HG03097 (cell line): Measurements from ENCODE around the gene DPAGT1.
"Not testable (repeated sequence)": the region's sequence is repeated elsewhere in the genome, so short reads cannot be mapped to it uniquely, and the experiment has no call there.

ENCODE experiments used
- ATAC-seq: cut with Tn5 transposase; IDR thresholded peaks from one replicate; pipeline ENCODE4 v1.9.1; 2021; ENCODE audit not compliant: unreplicated experiment, low FRiP score

DPAGT1 gene

DNA sequence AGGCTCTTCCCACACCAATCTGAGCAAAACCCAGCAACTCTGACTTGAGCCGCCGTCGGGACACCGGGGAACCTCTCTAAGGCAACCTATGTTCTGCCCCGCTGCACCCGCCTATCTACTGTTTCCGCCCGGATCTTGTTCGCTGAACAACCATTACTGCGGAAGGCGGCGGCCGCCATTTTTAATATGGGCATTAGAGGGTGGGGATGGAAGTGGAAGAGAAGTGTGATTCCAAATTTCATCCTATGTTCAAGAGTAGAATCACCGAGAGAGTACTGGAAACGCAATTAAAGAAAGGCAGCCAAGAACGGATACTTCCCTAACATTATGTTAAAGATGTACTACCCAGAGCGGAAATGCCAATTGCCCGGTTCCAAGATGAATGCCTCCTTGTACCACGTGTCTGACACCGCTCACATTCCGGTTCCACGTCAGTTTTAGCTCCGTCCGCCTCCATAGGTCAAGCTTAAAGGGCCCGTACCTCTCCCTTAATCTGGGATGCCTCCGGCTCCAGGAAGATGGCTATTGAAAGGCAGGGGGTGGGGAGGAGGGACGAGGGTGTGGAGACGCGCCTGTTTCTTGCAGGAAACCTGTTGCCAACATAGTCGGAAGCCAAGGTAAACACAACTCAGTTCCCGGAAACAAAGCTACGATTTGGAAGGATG is at the start of gene DPAGT1:
Gene DPAGT1, minus strand, starts transcription at position 95 of the 665 bp plus-strand sequence. CDS start 198 bp downstream, outside the sequence.
- ATAC-seq, result peak; percentile 73

DNA sequence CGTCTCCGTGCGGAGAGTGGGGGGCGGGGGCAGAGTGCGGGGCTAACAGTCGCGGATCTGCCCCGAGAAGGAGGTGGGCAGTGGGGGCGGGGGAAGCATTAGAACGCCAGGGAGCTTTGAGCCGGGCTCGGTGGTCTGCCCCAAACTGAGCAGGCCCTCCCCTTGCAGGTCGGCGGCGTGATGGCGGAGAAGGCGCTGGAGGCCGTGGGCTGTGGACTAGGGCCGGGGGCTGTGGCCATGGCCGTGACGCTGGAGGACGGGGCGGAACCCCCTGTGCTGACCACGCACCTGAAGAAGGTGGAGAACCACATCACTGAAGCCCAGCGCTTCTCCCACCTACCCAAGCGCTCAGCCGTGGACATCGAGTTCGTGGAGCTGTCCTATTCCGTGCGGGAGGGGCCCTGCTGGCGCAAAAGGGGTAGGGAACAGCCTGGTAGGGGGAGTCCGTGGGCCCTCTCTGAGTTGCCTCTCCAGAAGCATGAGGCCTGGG is 48.2 kb upstream of the DPAGT1 start:
- no peak for ATAC-seq

DNA sequence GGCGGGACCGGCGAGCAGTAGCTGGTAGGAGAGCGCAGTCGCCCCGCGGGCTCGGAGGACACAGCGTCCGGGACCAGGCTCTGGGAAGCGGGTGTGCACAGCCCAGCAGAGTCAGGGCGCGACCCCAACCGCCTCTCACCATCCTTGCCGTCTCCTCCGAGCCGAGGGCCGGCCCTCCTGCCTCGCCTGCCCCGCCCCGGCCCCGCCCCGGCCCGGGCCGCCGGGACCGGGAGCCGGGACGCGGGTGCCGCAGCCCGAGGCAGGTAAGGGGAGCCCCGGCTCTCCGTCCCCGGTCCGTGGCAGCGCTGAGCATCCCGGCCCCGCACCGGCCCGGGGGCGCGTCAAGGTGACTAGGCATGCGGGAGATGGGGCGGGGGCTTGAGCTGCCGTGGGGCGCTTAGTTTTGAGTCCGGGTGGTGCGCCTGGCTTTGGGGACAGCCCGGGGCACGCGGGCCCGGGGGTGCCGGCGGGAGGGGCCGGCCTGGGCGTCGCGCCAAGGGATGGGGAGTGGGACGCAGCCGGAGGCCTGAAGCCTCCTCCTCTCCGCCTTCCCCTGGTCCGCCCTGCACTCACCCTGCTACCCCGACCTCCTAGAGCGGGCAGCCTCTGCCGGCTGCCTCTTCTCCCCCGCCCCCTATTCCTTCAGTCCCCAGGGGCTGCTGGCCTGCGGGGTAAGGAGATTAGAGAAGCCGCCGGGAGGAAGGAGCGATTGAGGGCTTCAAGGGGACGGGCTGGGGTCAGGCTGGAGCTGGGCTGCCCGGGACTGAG is 47.5 kb upstream of the DPAGT1 start, which contains the start of gene ABCG4:
Gene ABCG4, plus strand, starts transcription at position 35 of the 768 bp plus-strand sequence. CDS start 914 bp downstream, outside the sequence.
- no peak for ATAC-seq

DNA sequence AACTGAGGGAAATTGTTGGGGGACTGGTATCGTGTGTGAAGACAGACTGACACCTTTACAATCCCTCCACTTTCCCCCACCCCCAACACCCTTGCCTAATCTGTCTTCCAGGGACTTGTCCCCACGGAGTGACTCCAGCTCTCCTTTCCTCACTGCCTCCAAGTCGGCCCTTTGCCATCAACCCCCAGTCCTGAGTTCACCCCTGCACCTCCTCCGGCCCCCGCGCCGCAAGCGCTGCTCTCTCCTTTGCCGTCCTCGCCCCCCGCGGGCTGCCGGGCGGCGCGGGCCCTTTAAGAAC is 47.0 kb upstream of the DPAGT1 start:
- no peak for ATAC-seq

DNA sequence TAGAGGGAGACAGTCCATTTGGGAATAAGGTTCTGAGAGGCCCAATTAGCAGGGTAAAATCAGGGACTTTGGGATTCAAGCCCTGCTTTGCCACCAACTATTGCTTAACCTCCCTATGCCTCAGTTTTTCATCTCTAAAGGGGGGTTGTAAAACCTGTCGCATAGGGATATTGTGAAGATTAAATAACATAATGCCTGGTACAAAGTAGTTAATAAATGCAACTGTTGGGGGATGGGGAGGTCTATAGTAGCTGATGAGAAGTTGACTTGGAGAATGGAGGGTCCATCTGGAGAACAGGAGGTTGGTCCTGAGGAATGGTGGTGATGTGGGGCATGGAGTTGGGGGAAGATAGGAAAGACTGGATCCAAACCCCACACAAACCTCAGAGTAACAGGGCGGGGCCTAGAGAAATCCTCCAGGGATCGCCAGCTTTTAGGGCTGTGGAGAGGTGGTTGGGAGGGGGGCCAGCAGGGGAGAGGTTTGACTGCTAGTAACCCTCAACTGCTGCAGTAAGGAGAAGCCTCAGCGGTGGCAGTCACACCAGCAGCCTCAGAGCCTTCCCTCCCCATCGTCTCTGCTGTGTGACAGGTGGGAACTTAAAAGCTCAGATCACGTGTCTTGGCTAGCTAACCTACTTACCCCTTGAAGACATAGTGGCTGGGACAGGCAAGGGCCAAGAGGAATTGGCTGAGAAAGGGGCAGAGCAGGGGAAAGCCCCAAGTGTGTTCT is 46.1 kb upstream of the DPAGT1 start:
- ATAC-seq, result no peak

DNA sequence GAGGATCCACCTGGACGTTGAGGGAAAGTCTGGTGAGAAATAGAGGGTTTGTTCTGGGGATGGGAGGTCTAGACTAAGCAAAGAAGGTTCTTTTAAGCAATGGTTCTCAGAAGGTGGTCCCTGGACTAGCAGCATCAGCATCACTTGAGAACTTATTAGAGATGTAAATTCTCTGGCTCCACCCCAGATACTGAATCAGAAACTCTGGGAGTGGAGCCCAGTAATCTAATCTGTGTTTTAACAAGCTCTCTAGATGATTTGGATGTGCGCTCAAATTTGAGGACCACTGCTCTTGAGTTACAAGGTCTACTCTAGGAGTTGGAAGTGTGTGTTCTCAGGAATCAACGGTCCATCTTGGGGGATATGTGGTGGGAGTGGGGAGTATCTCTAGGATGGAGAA is 43.9 kb upstream of the DPAGT1 start:
- no peak for ATAC-seq

DNA sequence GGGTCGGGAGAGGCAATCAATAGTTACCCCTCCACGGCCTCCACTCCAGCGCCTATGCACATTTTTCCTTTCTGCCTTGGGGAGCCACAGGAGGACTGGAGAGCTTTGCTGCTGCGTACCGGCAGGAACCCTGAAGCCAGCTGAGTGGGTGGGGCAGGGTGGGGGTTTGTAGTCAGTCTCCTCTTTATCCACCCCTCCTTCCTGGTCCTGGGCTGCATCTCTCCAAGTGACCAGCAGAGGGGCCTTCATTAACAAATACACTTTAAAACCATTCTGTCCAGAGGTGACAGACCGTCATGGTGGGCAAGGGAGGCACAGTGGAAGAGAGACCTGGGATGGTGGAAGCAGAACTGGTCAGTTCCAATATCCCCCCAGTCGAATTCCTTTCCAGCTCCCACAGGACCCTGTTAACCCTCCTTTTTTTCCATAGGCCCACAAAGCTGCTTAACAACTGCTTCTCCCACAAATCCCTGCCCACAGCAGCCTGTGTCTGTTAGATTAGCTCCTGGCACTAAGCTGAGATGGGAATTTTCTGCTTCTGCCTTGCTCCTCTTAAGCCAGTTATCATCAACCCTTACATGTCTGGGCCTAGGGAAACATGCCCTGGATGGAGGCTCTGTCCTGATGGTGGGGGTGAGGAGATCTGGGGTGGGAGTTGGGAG is 43.3 kb upstream of the DPAGT1 start:
- ATAC-seq, result no peak

DNA sequence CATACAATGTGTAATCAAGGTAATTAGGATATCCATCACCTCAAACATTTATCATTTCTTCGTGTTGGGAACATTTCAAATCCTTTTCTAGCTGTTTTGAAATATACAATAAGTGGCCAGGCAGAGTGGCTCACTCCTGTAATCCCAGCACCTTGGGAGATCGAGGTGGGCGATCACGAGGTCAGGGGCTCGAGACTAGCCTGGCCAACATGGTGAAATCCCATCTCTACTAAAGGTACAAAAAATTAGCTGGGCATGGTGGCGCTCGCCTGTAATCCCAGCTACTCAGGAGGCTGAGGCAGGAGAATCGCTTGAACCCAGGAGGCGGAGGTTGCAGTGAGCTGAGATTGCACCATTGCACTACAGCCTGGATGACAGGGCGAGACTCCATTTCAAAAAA is 37.6 kb upstream of the DPAGT1 start:
- ATAC-seq, result not testable (repeated sequence)

DNA sequence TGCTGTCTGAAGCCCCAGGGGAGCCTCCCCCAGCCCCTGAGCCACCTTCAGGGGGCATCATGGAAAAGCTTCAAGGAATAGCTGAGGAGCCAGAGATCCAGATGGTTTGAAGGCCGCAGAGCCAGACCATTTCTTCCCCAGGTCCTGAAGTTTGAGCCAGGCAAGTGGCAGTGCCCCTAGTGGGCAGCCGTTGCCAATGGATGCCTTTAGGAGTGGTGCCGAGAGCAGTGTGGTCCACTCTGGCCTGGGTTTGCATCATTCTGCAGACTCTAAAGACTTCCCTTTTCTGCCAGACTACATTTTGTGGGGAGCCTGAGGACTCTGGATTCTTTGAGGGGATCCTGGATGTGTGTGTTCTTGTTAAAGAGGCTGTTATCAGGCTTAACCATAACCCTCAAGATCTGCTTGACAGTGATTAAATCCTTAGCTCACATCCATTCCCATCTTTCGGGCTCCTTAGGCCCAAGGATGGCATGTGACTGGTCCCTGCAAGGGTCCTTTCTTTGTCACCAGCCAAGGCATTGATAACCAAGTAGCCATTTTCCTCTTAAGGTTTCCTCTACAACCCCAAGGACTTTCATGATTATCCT is 32.8 kb upstream of the DPAGT1 start:
- no peak for ATAC-seq

DNA sequence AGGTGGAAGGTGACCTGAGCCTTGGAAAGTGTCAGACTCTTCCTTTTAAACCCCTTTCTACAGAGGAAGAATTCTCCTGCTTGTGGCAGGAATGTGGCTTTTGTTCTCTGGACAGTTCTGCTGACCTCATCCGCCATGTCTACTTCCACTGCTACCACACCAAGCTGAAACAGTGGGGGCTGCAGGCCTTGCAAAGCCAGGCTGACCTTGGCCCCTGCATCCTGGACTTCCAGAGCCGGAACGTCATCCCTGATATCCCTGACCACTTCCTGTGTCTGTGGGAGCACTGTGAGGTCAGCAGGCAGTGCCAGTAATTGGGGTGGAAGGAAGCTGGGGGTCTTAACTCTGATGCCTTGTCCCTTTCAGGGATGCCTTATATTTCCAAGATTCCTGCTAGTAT is 29.0 kb upstream of the DPAGT1 start:
- no peak for ATAC-seq

DNA sequence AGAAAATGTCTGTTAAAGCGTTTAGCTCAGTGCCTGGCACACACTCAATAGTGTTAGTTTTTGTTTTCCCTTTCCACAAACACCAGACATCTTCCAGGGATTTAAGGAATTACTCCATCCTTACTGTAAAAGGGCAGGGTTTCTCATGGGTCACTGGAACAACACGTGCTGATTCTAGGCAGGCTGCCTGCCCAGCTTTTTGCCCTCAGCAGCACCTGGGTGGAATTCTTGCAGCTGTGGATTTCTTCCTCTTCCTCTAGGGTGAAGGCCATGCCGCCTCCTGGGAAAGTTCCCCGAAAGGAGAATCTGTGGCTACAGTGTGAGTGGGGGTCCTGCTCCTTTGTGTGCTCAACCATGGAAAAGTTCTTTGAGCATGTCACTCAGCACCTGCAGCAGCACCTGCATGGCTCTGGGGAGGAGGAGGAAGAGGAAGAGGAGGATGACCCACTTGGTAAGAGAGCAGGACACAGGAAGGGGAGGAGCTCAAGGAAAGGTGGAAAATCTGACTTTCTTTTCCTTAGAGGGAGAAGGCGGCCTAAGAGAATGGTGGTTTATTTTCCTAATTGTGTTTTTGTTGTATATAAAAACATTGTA is 25.1 kb upstream of the DPAGT1 start:
- no peak for ATAC-seq

DNA sequence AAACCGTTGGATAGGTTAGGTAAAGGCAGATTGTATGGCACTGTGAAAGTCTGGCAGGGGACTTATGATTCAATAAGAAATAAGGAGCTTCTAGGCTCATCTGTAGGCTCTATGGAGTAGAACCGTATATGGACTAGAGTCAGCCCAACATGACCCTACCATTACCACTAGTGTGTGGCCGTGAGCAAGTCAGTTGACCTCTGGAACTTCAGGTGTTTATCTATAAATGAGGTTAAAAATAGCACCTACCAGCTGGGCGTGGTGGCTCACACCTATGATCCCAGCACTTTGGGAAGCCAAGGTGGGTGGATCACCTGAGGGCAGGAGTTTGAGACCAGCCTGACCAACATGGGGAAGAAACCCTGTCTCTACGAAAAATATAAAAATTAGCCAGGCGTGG is 24.2 kb upstream of the DPAGT1 start:
- no peak for ATAC-seq

DNA sequence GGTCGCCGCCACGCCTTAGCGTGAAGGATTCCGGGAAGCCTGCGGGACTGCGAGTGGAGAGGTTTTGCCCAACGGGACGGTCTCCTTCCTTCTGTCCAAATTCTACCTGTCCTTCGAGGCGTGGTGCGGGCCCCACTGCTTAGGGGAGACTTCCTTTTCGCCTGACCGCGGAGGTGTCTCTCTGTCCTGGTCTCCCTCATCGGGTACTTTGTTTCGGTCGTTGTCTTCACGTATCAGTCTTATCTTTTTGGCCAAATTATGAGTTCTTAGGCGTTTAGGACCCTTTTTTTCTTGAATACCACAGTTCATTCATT is 20.1 kb upstream of the DPAGT1 start:
- ATAC-seq, result peak; percentile 9

DNA sequence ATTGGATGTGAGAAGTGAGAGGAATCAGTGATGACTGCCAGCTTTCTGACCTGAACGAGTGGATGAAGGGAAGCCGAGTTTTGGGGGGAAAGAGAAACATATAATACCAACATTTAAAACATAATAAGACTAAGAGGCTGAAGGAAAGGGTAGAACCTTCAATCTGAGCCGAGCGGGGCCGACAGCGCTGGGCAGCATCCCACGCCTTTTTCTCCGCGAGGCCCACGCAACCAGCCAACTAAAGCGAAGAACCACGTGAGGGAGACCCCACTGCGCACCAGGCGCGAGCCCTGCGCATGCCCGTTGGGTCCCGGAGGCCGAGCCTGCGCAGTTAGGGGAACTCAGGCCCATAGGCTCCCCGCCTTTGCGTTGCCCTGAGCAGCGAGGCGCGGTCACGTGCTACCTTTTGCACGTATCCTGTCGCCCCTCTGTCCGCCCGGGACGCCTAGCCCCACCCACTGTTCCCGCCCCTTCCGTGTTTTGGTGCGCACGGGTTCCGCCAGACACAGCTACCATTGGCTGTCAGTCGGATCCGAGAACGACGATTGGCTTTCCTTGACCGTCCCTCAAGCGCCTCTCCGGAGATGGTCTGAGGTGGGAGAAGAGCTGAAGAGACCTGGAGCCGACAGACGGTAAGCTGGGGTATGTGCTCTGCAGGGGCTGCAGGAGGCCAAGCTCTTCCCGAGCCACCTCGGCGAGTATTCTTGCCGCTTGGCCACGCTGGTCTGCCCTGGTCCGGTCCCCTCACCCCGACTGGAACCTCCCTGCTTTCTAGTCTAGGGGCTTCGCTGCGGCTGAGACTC is 19.6 kb upstream of the DPAGT1 start, which contains the start of gene HINFP:
Gene HINFP, plus strand, starts transcription at position 573 of the 803 bp plus-strand sequence. CDS start 5,365 bp downstream, outside the sequence.
- ATAC-seq, result peak; percentile 94

DNA sequence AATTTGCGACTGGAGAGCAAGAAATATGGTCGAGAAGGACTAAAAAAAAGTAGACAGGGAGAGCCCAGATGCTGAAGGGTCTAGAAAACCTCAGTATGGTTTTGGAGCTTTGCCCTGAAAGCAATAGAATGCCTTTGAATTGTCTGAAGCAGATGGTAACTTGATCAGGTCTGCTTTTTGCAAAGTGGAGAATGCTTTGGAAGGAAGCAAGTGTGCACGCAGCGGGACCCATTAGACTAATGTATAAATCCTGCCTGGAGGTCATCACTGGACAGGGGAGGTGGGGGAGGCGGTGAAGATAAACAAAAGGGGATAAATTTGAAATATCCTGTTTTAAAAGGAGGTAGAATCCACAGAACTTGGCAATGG is 19.0 kb upstream of the DPAGT1 start:
- ATAC-seq, result no peak

DNA sequence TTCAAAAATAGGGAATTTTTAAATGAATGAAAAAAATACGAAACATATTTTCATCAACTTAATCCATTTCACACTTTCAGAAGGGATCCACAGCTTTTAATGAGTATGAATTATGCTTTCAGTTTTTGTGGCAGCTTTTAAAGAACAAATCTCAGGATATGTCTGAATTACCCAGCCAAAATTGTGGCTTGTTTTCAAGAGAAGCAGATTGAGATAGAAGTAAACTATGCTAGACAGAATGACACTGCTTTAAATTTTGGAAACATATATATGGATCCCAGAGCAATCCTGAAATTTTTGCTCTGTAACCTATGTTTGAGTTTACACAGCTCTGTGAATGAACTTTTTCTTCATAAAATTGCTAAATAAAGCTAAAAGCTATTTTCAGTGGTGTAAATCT is 17.3 kb upstream of the DPAGT1 start:
- no peak for ATAC-seq

DNA sequence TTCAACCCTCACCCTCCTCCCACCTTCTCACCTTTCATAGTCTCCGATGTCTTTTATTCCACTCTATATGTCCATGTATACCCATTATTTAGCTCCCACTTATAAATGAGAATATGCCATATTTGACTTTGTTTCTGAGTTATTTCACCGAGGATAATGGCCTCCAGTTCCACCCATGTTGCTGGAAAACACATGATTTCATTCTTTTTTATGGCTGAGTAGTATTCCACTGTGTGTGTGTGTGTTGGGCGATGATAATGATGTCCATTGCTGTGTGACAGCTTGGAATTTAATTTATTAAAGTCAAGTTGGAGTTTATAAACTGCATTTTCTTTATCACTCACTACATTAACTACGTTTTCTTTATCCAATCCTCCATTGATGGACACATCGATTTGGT is 16.6 kb upstream of the DPAGT1 start:
- no peak for ATAC-seq

DNA sequence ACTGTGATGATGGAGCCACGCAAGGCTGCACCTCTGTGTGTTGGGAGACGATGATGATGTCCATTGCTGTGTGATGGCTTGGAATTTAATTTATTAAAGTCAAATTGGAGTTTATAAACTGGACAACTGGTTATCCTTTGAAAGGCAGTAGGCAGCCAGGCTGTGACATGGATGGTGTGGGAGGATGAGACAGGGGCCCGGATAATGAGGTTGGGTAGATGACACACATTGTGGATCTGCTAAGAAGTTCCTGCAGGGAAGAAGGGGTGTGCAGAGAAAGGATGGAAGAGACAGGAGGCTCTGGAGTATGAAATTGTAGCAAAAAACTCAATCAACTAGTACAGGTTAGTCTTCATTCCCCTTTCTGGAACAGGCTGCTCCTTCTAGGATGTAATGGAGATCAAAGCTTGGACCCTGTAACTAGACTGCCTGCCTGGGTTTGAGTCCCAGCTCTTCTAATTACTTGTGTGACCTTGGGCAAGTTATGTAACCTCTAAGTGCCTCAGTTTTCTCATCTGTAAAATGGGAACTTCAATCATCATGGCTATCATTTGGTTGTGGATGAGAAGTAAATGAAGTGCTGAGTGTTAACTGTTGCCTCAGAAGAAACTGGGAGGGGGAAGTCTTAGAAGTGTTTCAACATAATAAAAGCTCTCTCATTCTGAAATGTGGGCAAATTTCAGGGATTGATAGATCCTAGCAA is 15.5 kb upstream of the DPAGT1 start:
- ATAC-seq, result no peak

DNA sequence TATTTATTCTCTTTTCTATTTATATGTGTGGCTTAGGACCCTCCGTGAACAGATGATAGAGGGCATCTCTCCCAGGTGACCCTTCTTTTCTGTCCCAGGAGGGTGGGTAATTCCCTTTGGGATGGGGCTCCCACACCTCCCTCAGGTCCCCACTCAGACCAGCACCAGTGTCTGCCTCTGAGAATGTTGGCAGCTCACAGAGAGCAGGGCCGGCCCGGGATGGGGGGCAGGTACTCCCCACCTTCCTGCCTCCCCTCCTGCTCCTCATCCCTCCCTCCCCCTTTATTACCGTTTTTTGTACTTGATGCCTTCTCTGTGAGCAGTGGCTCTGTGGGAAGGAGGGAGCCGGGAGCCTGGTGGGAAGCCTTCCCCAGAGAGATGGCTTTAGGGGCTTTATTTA is 14.9 kb upstream of the DPAGT1 start:
- ATAC-seq, result no peak
